Measurements from ENCODE around the gene FHDC1.
"Not testable (repeated sequence)": the region's sequence is repeated elsewhere in the genome, so short reads cannot be mapped to it uniquely, and the experiment has no call there.

The FHDC1 gene

DNA sequence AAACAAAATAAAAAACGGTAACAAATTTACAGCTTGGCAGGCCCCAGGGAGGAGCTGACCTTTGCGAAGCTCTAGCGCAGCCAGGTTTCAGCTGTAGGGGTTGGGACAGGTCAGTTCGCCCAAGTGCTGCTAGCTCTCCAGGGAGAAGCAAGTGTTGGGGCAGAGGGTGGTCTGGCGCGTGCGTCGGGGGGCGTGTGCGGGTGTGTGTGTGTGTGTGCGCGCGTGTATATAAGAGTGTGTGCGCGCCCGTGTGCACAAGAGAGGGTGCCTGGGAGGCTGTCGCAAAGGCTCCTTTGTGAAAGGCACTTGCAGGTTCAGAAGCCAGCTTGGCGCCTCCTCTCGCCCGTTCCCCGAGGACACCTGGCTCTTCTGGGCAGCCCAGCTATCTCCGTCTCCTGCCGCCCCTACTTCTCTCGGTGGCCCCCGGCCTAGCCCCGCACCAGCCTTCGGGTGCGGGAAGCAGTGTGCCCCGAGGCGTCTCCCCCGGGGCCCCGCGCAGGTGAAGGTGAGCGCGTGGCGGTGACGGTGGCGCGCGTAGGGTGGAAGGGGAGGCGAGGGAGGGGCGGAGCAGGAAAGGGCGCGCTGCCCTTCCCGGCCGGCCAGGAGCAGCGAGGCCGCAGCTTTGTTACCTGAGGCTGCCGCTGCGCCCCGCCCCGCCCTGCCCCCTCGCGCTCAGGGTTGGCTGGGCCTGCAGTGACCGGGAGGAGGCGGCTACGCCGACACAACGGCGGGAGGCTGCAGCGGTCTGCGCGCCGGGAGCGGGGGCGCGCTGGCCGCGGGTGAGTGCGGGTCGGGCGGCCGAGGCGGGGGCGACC is at the start of gene FHDC1:
Gene FHDC1, plus strand, starts transcription at position 693 of the 815 bp plus-strand sequence. CDS start 6,735 bp downstream, outside the sequence.
- no peak for DNase-seq

- DNase-seq, result no peak
Observed at GRCh38 chr4:152887981-152888380, 48.1 kb upstream of the FHDC1 start.

DNA sequence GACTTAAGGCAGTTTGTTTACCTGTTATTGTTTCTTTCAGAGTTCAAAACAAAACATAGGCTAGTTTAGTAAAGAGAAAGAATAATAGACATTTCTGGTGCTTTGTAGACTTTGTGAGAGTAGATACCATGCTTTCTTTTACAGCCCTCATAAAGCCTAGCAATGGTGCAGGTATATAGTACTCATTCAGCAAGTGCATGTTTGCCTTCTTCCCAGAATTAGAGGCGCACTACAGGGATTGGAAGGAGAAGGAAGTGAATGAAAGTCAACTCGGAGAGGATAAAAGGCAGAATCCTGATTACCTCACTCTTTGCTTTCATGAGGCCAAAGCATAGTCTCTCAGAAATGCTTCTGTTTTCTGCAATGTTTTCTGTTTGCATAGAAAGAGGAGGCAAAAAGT is 43.1 kb upstream of the FHDC1 start:
- no peak for DNase-seq

DNA sequence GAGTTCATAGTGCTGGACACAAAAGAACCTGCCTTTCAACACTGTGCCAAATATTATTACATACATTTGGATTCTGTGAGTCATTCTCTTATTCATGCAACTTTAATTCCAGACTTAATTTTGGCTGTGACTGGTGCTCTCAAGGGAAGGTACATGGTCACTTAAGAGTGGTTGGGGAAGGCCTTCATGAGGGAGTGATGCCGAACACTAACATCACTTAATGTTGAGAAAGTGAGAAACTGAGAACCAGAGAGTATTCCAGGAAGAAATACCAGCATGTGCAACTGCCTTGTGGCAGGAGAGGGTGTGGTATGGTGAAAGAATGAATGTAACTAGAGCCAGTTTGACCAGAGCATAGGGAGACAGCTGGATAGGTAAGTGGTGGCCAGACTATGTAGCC is 41.5 kb upstream of the FHDC1 start:
- no peak for DNase-seq

GRCh38 chr4:152896811-152897210 is 39.3 kb upstream of the FHDC1 start:
- DNase-seq, result no peak

- DNase-seq, result not testable (repeated sequence)
Observed at GRCh38 chr4:152898133-152898532, 38.0 kb upstream of the FHDC1 start.

- no peak for DNase-seq
Observed at GRCh38 chr4:152898606-152899005, 37.5 kb upstream of the FHDC1 start.

DNA sequence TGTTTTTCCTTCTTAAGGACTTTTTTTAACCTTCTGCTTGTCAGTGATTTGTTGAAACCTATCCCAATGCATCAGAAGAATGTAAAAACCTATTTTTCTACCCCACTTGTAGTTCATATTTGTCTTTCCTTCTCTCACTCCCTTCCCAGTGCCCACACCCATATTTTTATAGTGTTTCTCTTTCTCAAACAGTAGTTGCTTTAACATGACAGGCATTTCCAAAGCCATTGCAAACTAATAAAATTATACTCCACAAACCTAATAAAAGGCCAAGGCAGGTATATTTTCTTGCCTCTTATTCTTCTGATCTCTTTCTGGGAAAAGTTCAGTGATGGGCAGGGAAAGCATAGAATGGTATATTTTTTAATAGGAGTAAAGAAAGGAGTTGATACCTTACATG is 35.7 kb upstream of the FHDC1 start:
- DNase-seq, result no peak

GRCh38 chr4:152901205-152901604 is 34.9 kb upstream of the FHDC1 start:
- no peak for DNase-seq

GRCh38 chr4:152903658-152904057 is 32.5 kb upstream of the FHDC1 start:
- no peak for DNase-seq

GRCh38 chr4:152909901-152910300 is 26.2 kb upstream of the FHDC1 start:
- no peak for DNase-seq

- DNase-seq, result no peak
Observed at GRCh38 chr4:152910521-152910920, 25.6 kb upstream of the FHDC1 start.

GRCh38 chr4:152917543-152918395 is 18.4 kb upstream of the FHDC1 start:
- DNase-seq, result no peak

- no peak for DNase-seq
Observed at GRCh38 chr4:152919826-152920225, 16.3 kb upstream of the FHDC1 start.

GRCh38 chr4:152920768-152921167 is 15.4 kb upstream of the FHDC1 start:
- no peak for DNase-seq

- DNase-seq, result no peak
Observed at GRCh38 chr4:152921284-152921683, 14.8 kb upstream of the FHDC1 start.

GRCh38 chr4:152925851-152926250 is 10.3 kb upstream of the FHDC1 start:
- no peak for DNase-seq

- no peak for DNase-seq
Observed at GRCh38 chr4:152926959-152927358, 9.2 kb upstream of the FHDC1 start.

DNA sequence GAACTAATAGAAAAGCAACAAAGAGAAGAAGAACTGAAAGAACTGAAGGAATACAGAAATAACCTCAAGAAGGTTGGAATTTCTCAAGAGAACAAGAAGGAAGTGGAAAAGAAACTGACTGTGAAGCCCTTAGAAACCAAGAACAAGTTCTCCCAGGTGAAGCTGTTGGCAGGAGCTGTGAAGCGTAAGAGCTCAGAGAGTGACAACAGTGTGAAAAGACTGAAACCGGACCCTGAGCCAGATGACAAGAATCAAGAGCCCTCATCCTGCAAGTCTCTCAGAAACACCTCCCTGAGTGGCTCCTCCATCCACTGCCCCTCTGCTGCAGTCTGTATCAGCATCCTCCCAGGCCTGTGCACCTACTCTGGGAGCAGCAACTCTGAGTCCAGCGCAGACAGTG is 8.4 kb upstream of the FHDC1 start:
- DNase-seq, result no peak

DNA sequence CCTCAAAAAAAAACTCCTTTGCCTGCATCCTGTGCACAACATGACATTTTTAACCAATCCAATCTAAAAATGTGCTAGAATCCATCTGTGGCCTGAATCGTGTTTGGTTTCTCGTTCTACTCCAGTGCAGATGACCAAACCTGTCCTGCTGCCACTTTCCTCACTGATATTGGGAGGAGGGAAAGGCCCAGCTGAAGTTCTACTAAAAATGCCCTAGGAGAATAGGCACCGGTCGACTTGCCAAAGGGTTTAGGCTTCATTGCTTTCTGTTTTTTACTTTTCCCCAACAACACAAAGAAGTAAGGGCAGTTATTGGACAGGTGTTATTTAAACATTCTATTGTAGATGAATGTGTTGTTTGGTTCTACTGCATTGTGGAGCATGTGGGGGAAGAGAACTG is 7.8 kb upstream of the FHDC1 start:
- DNase-seq, result no peak

GRCh38 chr4:152929888-152930287 is 6.2 kb upstream of the FHDC1 start:
- no peak for DNase-seq

DNA sequence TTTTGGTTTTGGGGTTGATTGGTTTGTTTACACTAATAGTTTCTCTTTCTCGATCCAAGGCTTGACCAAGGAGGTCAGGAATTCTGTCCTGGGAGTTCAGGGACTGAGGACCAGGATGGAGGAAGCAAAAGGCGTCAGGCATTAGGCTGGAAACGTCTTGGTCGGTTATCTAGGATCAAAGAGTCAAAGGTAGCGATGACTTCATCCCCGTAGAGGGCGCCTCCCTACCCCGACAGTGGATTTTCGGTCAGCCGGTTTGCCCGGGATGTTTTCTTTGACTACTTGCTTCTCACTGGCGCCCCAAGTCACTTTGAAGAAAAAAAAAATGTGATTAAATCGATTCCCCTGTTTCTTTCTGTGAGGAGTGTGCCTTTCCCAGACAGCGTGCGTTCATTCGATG is 980 bp upstream of the FHDC1 start:
- DNase-seq, result no peak

- DNase-seq, result no peak
Observed at GRCh38 chr4:152936446-152937335, 568 bp downstream of the FHDC1 start.
